ENCODE data around the gene ARL8A. TPM values are rescaled to one million over a fixed set of nuclear protein-coding genes. Genes with fewer than 3 reads are reported as not detected.
"Not testable (repeated sequence)": the region's sequence is repeated elsewhere in the genome, so short reads cannot be mapped to it uniquely, and the experiment has no call there.

The ARL8A gene
- total RNA-seq, 4 donors from 2014 or later: 28.2 to 53.5 (median 49.8) TPM

DNA sequence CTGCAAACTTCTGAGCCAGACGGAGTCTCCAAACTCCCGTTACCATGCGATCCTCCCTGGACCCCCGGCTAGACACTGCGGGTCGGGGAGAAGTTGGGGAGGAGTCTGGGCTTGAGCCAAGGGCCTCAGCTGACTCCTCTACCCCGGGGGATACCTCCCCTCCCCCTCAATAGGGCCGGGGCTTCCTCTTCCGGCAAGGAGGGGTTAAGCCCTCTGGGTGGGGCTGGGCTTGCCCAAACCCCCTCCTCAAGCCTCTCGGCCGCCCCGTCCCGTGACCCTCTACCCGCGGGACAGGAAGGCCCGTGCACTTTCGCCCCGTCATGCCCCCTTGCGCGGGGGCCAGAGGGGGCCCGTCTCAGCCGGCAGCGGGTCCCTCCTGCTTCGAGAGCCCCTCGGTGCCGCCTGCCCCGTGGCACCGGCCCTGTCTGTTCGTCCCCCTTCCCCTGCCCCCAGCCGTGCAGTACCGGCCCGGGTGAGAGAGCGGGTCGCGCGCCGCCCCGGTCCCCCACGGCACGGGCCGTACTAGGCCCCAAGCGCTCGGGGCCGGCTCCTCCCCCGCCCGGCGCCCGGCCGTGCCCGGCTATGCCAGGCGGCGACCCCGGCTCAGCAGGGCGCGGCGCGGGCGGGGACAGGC is 652 bp downstream of the ARL8A start:
- H3K4me3 ChIP-seq: peak overlapping the region; percentile 65 to 97 (median 86)
- ATAC-seq (peak; percentile 73 to 74), DNase-seq (peak in 1 of 2 donors; percentile 35)
- no peaks in the 10 kb centered on the region for H3K9me3 ChIP-seq
- peak overlapping the region; percentile 81 to 92 (median 87) for H3K27ac ChIP-seq
- in situ Hi-C loops (cut with MboI; ENCODE audit: low sequenced_read_pairs in 4 of 4): loop anchor here in 3 of 4 donors (25.0 kb wide), 1 partner anchor 257 kb away; the partner anchor contains the start of gene SHISA4 (in 3 of the 3)
- H3K36me3 ChIP-seq: no peaks in the 10 kb centered on the region
- TF ChIP-seq, protein P1, sequence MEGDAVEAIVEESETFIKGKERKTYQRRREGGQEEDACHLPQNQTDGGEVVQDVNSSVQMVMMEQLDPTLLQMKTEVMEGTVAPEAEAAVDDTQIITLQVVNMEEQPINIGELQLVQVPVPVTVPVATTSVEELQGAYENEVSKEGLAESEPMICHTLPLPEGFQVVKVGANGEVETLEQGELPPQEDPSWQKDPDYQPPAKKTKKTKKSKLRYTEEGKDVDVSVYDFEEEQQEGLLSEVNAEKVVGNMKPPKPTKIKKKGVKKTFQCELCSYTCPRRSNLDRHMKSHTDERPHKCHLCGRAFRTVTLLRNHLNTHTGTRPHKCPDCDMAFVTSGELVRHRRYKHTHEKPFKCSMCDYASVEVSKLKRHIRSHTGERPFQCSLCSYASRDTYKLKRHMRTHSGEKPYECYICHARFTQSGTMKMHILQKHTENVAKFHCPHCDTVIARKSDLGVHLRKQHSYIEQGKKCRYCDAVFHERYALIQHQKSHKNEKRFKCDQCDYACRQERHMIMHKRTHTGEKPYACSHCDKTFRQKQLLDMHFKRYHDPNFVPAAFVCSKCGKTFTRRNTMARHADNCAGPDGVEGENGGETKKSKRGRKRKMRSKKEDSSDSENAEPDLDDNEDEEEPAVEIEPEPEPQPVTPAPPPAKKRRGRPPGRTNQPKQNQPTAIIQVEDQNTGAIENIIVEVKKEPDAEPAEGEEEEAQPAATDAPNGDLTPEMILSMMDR (IDR thresholded peaks at IDR 0.05 in 4 of 5, conservative IDR thresholded peaks at IDR 0.05 in 1 of 5): no peak
- no peak for TF ChIP-seq POLR2A (IDR thresholded peaks at IDR 0.05)
- peaks cover 25 to 31% of the 10 kb centered on the region in 2 donors for H3K4me1 ChIP-seq
- no peaks in the 10 kb centered on the region for H3K27me3 ChIP-seq
- intact Hi-C loops (cut with DNase I; ENCODE audit: low total_unique reads): no loop called here

DNA sequence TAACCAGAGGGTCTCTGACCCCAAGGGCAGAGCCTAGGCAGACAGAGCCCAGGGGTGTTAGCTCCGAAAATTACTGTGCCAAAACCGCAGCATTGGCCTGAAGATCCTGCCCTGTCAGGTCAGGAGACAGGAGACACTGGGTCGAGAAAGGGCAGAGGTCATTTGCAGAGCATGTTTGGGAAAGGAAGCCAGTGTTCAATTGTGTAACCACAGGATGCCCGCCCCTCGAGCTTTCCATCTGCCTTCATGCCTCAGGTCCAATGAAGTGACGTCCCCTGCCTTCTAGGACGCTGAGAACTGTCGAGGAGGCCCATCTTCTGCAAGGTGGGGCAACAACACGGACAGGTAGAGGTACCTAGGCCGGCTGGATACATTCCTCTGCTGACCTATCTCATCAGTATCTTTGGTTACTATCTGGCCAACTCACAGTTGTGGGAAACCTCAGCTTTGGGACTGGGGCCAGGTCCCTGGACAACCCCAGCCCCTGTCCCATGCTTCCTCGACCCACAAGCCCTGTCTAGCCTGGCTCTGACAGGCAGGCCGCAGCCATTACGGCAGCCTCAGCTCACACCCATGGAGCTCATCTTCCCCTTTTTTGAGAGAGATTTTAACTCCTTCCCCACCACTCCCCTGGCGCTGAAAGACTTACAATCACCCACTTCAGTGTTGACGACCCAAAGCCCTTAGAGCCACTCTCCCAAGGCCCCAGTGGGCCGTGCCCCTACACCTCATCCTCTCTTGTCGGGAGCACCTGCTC is 1.3 kb downstream of the ARL8A start:
- TF ChIP-seq, protein P1 (IDR thresholded peaks at IDR 0.05 in 4 of 5, conservative IDR thresholded peaks at IDR 0.05 in 1 of 5): no peak
- TF ChIP-seq POLR2A (IDR thresholded peaks at IDR 0.05): no peak
- no peaks in the 10 kb centered on the region for H3K9me3 ChIP-seq
- no peaks in the 10 kb centered on the region for H3K27me3 ChIP-seq
- H3K36me3 ChIP-seq: peaks cover 0 to 5% of the 10 kb centered on the region in 2 donors
- ATAC-seq (peak; percentile 34 to 35), DNase-seq (peak in 1 of 2 donors; percentile 47)
- peaks cover 25 to 31% of the 10 kb centered on the region in 2 donors for H3K4me1 ChIP-seq
- peak overlapping the region; percentile 81 to 92 (median 87) for H3K27ac ChIP-seq
- in situ Hi-C loops (cut with MboI; ENCODE audit: low sequenced_read_pairs in 4 of 4): loop anchor here in 3 of 4 donors (25.0 kb wide), 1 partner anchor 256 kb away; the partner anchor contains the start of gene SHISA4 (in 3 of the 3)
- H3K4me3 ChIP-seq: peak overlapping the region; percentile 65 to 97 (median 86)
- intact Hi-C loops (cut with DNase I; ENCODE audit: low total_unique reads): no loop called here

DNA sequence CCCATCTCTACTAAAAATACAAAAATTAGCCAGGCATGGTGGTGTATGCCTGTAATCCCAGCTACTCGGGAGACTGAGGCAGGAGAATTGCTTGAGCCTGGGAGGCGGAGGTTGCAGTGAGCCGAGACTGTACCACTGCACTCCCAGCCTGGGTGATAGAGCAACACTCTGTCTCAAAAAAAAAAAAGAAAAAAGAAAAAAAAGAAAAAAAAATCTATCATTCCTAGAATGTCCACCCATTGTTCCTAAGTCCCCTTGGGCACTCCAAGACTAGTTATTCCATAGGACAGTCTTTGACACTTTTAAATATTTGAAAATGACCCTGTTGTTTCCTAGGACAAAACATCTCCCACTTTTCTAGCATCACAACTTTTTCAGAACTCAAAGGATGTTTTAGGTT is 3.1 kb downstream of the ARL8A start:
- intact Hi-C loops (cut with DNase I; ENCODE audit: low total_unique reads); H3K27me3 ChIP-seq; ATAC-seq; H3K4me3 ChIP-seq; H3K9me3 ChIP-seq; DNase-seq; H3K27ac ChIP-seq: not testable (repeated sequence)
- Histone ChIP-seq H3K36me3 (peaks cover 0 to 21% of the 10 kb centered on the region in 2 donors), H3K4me1 (peaks cover 25 to 31% of the 10 kb centered on the region in 2 donors)
- in situ Hi-C loops (cut with MboI; ENCODE audit: low sequenced_read_pairs in 4 of 4): loop anchor here in 3 of 4 donors (25.0 kb wide), 1 partner anchor 254 kb away; the partner anchor contains the start of gene SHISA4 (in 3 of the 3)

DNA sequence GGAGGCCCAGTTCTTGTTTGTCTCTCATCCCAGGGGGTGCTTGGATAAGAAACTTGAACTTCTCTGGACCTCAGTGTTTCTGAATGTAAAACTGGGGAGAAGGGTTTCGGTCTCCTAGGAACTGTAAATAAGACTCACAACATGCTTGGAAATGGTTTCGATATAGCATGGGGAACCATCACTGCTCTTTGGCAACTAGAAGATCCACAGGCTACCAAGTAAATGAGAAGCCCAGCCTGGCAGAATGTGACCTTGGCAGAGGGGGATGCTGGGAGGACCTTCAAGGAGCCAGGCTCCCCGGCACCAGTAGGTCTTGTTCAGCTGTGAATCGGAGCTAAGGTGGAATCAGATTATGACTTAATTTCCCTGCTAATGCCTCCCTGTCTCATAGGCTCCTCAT is 3.7 kb downstream of the ARL8A start:
- Histone ChIP-seq H3K27ac (no peak overlapping the region), H3K4me1 (peaks cover 25 to 31% of the 10 kb centered on the region in 2 donors), H3K36me3 (peaks cover 0 to 26% of the 10 kb centered on the region in 2 donors), H3K4me3 (no peak overlapping the region), H3K9me3 (no peaks in the 10 kb centered on the region), H3K27me3 (no peaks in the 10 kb centered on the region)
- TF ChIP-seq, protein P1 (IDR thresholded peaks at IDR 0.05 in 4 of 5, conservative IDR thresholded peaks at IDR 0.05 in 1 of 5): no peak
- no peak for TF ChIP-seq POLR2A (IDR thresholded peaks at IDR 0.05)
- DNase-seq (no peak), ATAC-seq (no peak)
- in situ Hi-C loops (cut with MboI; ENCODE audit: low sequenced_read_pairs in 4 of 4): loop anchor here in 3 of 4 donors (25.0 kb wide), 1 partner anchor 254 kb away; the partner anchor contains the start of gene SHISA4 (in 3 of the 3)
- intact Hi-C loops (cut with DNase I; ENCODE audit: low total_unique reads): no loop called here

Measured in gastrocnemius medialis (tissue), 4 donors.